Activated gamma-delta T cell treated with anti-CD3 and anti-CD28 coated beads, Interleukin-2, amount 50 U/mL, for 16 hours (primary cell): ENCODE measurements around the gene SLC14A1.
"Not testable (repeated sequence)": the region's sequence is repeated elsewhere in the genome, so short reads cannot be mapped to it uniquely, and the experiment has no call there.

ENCODE experiments used
- DNase-seq: peaks from one replicate; pipeline ENCODE4 v3.0.0-alpha.2; 2020; ENCODE audit warnings: low read depth

The SLC14A1 gene

DNA sequence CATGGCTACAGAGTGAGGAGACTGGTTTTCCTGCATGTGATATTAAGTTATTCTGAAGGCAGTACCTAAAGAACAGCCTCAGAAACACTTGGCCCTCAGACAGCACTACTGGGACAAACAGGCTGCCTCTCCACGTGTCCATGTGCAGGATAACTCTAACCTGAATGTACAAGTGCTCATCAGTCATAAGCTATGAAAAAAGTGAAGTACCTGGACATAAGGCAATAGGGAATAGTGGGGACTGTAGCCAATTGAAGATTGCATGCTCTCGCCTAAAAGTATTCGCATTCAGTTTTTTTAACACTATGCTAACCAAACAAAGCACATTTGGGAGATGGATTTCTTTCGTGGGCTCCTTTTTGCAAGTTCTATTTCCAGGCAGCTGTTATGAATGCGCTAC lies 33.0 kb downstream of the SLC14A1 start:
- DNase-seq, result no peak

DNA sequence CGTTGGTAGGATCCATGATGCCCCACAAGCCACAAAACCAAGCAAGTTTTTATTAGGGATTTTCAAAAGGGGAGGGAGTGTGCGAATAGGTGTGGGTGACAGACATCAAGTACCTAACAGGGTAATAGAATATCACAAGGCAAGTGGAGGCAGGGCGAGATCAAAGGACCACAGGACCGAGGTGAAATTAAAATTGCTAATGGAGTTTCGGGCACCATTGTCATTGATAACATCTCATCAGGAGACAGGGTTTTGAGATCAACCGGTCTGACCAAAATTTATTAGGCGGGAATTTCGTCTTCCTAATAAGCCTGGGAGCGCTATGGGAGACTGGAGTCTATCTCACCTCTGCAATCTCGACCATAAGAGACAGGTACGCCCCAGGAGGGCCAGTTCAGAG lies 33.7 kb downstream of the SLC14A1 start:
- DNase-seq, result not testable (repeated sequence)

GRCh38 chr18:45760462-45761036 lies 36.6 kb downstream of the SLC14A1 start:
- DNase-seq, result no peak

GRCh38 chr18:45761512-45762114 lies 37.6 kb downstream of the SLC14A1 start:
- DNase-seq, result no peak

DNA sequence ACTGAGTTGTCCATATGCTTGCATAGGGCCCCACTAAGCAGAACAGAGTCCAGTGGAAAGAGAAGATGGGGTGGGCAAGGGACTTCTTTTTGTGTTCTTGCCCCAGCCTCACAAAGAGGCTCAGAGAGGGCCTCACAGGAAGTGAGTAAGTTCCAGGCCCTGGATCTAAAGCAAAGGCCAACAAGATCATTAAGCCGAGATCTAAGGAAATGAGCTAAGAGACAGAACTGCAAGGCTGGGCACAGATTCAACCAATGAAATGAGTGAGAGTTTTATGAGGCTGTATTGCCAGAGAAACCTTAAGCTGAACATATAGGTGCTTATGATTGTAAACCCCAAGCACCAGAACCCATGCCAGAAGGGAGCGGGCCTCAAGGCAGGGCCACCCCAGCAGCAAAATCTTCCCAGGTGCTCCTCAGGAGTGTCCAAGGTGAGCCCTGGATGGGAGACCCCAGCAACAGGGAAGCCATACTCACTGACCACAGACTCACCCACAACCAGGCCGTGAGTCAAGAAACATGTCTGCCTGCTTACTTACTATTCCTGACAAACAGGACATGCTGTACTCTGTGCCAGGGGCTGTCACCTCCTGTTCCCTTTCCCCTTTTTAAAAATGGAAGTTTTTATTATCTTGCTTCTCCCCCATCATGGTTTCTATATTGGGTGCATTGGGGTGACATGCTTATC lies 40.2 kb downstream of the SLC14A1 start:
- no peak for DNase-seq

DNA sequence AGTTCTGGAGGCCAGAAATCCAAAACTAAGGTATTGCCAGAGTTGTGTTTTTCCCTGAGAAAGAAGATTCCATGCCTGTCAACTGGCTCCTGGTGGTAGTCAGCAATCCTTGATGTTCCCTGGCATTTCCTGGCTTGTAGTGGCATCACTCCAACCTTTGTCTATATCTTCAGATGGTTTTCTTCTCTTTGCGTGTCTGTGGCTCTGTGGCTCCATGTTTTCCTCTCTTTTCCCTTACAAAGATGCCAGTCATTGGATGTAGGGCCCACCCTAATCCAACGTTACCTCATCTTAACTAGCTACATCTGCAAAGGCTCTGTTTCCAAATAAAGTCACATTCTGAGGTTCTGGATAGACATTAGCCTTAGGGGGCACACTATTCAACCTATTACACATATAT lies 41.8 kb downstream of the SLC14A1 start:
- no peak for DNase-seq

DNA sequence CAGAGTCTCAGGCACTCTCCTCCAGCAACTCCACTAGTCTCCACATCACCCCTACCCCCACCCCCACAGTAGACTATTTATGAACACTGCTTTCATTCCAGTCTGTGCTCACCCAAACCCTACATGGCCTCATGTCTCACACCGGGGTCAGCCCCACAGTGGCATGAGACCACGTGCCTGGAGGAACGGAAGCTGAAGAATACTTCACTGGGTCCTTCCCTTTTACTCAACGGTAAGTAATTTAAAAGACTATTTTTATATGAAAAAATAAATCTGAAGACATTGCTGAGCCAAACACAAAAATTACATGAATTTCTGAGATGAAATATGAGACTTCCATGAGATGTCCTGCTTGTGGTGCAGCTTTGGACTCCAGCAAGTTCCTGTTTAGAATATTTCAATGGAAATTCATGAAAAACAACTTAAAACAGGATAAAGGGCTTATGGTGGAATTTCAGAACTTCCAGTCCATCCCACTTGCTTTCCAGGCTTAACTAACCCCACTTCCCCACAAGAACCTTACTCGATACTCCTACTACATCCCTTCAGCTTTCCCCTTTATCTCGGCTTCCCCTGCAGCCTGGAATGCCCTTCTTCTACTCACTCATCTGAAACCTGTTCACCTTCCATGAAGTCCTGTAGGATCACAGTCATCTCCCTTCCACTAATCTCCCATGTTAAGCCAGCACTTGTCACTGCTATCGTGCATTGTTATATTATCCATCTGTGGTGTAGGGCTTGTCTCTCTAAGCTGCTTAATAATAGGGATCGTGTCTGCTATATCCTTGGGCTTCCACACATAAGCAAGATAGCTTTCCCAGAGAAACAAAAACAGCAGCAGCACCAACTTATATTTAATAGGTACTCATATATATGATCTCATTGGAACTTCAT lies 47.9 kb downstream of the SLC14A1 start:
- DNase-seq, result no peak

GRCh38 chr18:45774065-45774521 lies 50.1 kb downstream of the SLC14A1 start:
- no peak for DNase-seq

- DNase-seq, result peak; percentile 17
Observed at GRCh38 chr18:45775241-45775676, 51.3 kb downstream of the SLC14A1 start.

GRCh38 chr18:45775743-45776142 lies 51.8 kb downstream of the SLC14A1 start:
- no peak for DNase-seq

DNA sequence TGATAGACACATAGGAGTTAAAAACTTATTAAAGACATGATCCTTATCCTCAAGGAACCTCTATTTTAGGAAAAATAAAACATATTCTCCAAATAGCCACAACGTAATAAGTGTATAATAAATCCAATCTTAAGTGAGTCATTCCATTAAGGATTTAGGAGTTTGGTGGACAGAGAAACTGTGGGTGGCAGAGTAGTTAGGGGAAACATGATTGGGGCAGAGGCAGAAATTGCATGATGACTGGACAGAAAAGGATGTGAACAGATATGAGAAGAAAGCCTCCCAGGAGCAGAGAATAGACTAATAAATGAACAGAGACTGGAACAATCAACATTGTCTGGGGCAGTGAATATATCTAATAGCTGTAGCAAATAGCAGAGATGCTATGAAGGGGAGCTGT lies 53.4 kb downstream of the SLC14A1 start:
- DNase-seq, result no peak

DNA sequence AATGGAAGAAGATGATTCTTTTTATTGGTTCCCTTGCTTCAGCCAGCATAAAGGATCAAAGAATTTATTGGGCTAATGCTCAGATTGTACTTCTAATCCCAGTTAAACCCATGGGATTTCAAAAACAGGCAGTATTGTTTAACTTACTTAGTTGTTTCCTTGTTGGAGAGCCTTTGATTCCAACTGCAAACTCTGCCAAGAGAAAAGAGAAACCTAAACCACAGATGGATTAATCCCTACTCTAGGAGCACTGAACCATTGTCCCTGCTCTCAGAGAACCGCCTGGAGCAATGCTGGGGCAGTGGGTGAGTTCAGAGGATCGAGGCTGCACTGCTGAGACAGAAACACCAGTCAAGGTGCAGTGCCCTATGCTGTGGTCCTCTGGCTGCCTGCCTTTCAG lies 56.6 kb downstream of the SLC14A1 start:
- DNase-seq, result no peak

DNA sequence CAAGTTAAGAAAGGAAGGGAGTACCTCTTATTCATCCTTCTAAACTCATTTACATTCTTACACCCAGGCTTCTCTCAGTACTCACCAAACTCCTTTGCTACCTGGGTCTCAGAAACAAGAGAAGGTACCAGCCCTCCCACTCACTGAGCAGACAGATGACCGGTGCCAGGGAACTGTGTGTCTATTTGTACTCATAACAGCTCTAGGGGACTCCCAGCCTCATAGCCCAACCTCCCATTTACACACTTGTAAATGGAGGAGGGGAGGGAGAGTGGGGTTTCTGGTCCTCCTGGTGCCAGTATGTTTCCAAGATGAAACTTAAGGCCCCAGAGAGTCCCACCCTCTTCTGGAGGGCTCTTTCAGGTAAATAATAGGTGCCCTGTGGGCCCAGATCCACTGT lies 58.7 kb downstream of the SLC14A1 start:
- DNase-seq, result no peak

DNA sequence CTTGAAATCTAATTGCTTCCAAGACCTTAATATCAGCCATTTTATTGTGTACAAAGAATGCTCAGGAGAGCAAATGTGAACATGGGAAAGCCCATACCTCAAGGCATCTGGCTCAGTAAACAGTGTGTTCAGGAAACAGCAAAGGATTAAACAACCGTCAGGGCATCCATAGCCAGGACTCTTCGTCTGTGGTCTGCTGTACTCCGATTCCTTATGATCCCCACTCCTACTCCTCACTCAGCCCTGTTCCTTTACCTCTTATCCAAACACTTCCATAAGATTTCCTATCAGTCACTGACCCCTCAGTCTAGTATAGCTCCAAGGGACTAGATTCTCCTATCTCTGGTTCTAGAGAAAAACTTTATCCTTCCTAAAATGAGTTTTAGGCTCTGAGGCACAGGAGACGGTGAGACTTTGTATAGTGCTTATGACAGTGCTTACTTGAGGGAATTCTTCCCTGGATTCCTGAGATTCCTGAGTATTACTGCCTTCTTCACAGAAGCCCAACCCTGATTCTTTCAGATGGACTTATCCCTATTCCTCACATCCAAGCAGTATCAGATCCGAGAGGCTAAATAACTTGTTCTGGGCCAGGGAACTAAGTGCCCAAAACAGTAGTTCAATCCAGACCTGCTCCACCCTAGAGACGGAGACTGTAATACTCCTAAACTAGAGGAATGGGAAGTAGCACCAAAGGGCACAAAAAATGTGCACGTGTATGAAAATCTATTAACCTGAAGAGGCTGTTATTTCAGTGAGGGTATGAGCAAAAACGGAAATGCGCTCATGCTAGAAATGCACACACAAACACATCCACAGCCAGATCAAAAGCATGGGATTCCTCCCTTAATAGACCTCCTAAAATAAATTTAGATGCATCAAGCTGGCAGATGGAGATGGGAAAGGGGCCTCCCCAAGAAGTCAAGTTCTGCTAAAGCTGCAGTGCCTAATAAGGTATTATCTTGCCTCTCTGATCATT lies 59.4 kb downstream of the SLC14A1 start:
- no peak for DNase-seq

- no peak for DNase-seq
Observed at GRCh38 chr18:45785134-45785533, 61.2 kb downstream of the SLC14A1 start.

DNA sequence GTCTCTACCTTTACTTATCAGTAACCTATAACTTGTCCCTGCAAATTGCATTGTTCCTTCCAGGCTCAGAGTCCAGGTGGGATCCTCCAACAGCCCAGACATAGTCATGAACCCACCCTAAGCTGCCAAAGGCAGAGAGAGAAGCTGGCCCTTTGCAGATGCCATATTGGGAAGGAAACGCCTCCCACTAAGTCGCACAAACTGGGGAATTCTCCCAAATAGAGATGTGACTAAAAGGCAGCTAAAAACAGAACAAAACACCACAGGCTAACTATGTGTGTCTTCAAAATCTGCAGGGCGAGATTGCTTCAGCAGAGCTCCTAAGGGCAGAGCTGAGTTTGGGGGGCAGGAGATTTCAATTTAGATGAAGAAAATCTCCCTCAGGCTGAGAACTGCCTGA lies 63.0 kb downstream of the SLC14A1 start:
- DNase-seq, result no peak

DNA sequence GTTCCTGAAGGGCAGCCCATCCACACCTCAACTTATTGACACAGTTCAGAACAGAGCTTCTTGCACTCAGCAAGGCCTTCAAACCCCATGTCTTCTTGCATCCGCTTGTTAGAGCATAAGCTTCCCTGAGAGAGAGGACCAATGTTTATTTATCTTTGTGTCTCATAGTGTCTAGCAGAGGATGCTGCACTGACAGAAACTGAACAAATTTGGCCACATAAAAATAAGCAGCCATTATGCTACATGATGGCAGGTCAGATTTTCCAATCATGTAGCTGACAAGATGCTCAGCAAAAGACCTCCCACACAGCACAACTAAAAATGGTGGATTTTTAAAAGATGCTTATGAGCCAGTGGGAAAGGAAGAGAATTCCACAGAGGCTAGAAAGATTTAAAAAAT lies 63.4 kb downstream of the SLC14A1 start:
- DNase-seq, result no peak

- no peak for DNase-seq
Observed at GRCh38 chr18:45788861-45789260, 64.9 kb downstream of the SLC14A1 start.

DNA sequence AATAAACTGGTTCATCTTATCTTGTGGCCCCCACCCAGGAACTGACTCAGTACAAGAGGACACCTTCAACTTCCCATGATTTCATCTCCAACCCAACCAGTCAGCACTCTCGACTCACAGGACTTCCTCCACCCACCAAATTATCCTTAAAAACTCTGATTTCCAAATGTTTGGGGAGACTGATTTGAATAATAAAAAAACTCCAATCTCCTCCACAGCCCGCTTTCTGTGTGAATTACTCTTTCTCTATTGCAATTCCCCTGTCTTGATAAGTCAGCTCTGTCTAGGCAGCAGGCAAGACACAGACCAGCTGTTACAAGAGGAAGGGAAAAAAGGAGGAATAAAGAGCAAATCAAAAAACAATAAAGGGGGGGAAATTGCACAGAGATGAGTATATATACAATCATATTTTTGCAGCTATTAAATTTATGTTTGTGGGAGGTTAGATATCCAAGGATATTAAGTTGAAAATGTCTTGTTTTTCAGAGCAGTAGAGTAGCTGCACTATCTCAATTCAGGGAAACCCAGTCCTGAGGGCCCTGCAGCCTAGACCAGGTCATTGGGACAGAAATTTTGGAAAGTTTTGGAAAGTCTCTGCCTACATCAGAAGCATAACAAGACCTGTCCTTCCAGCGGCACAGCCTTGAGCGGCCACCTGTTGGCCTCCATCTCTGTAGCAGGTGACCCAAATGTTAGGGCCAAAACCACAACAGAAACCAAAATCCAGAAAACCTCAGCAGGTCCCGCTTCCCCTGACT lies 68.7 kb downstream of the SLC14A1 start:
- DNase-seq, result no peak

GRCh38 chr18:45793264-45793965 lies 69.4 kb downstream of the SLC14A1 start:
- DNase-seq, result no peak
